PC-3 (cell line): ENCODE results near the gene TTC16. TPM values are rescaled to one million over a fixed set of nuclear protein-coding genes. Genes with fewer than 3 reads are reported as not detected.
"Not testable (repeated sequence)": the region's sequence is repeated elsewhere in the genome, so short reads cannot be mapped to it uniquely, and the experiment has no call there.

Experiments
- ATAC-seq: fragments of 200-7000 bp; cut with Tn5 transposase; 2 replicates; pipeline ENCODE4 v1.9.1; 2020; ENCODE audit warnings: mild to moderate bottlenecking, moderate library complexity
- BruUV-seq: library from RNA; stranded (reverse); fragments of 400-500 nt; replicated peaks from 2 replicates; lab custom pipeline; 2021; lab: Mats Ljungman, UMichigan
- CTCF ChIA-PET: fragments of 300-600 bp; sonication (Branson Sonifier 250); formaldehyde crosslinking; loops from one replicate; lab custom pipeline; 2022; ENCODE audit warnings: antibody characterized with exemption; lab: Charles Lee
- POLR2A ChIA-PET: fragments of 300-600 bp; sonication (Branson Sonifier 250); formaldehyde crosslinking; loops from one replicate; lab custom pipeline; 2022; ENCODE audit warnings: antibody characterized with exemption; ENCODE audit not compliant: unreplicated experiment; lab: Charles Lee
- DNase-seq: peaks from one replicate; pipeline ENCODE4 v3.0.0-alpha.2; 2015
- H2AFZ ChIP-seq: fragments of 300-600 bp; sonication (generic); 2 replicates; pipeline ENCODE4 v1.6.0; 2016; ENCODE audit warnings: antibody characterized with exemption, low read length
- H3F3A ChIP-seq: fragments of 300-600 bp; sonication (generic); one replicate; pipeline ENCODE4 v1.6.0; 2017; ENCODE audit warnings: antibody characterized with exemption, low read length, control low read depth, mild to moderate bottlenecking; ENCODE audit not compliant: unreplicated experiment
- H3K27ac ChIP-seq: fragments of 300-600 bp; sonication (generic); 2 replicates; pipeline ENCODE4 v1.5.1; 2016; ENCODE audit warnings: mild to moderate bottlenecking, low read length
- H3K27me3 ChIP-seq: fragments of 300-600 bp; sonication (generic); 2 replicates; pipeline ENCODE4 v1.6.1; 2016; ENCODE audit warnings: low read length, mixed read lengths
- H3K36me3 ChIP-seq: fragments of 300-600 bp; sonication (generic); 2 replicates; pipeline ENCODE4 v1.6.1; 2016; ENCODE audit warnings: low read depth, mixed run types, low read length, mixed read lengths
- H3K4me1 ChIP-seq: fragments of 300-600 bp; sonication (generic); 2 replicates; pipeline ENCODE4 v1.5.1; 2016; ENCODE audit warnings: low read length; ENCODE audit not compliant: insufficient read depth
- H3K4me2 ChIP-seq: fragments of 300-600 bp; sonication (generic); 2 replicates; pipeline ENCODE4 v1.6.0; 2016; ENCODE audit warnings: low read length
- H3K4me3 ChIP-seq: fragments of 300-600 bp; sonication (generic); 2 replicates; pipeline ENCODE4 v1.5.1; 2016; ENCODE audit warnings: mild to moderate bottlenecking, low read length, mixed read lengths
- H3K79me2 ChIP-seq: fragments of 300-600 bp; sonication (generic); 2 replicates; pipeline ENCODE4 v1.6.1; 2017; ENCODE audit warnings: low read length, mixed read lengths
- H3K9ac ChIP-seq: fragments of 300-600 bp; sonication (generic); 2 replicates; pipeline ENCODE4 v1.6.0; 2016; ENCODE audit warnings: mild to moderate bottlenecking, low read length
- H3K9me2 ChIP-seq: fragments of 300-600 bp; sonication (generic); replicated peaks from 2 replicates; pipeline ENCODE4 v1.6.1; 2016; ENCODE audit warnings: mixed run types, low read length, mixed read lengths
- H3K9me3 ChIP-seq: fragments of 300-600 bp; sonication (generic); 2 replicates; pipeline ENCODE4 v1.6.1; 2016; ENCODE audit warnings: low read length, mixed read lengths
- H4K20me1 ChIP-seq: fragments of 300-600 bp; sonication (generic); 2 replicates; pipeline ENCODE4 v1.6.1; 2016; ENCODE audit warnings: low read length, mixed read lengths
- CTCF ChIP-seq: fragments of 300-600 bp; sonication (generic); conservative IDR thresholded peaks from 2 replicates; pipeline ENCODE4 v1.5.1; 2017; ENCODE audit warnings: antibody characterized with exemption, low read depth, mild to moderate bottlenecking, low read length
- EZH2 ChIP-seq: fragments of 300-600 bp; sonication (generic); IDR thresholded peaks from one replicate; pipeline ENCODE4 v1.6.1; 2017; ENCODE audit warnings: antibody characterized with exemption, mild to moderate bottlenecking, low read length; ENCODE audit not compliant: unreplicated experiment
- EZH2phosphoT487 ChIP-seq: fragments of 300-600 bp; sonication (generic); IDR thresholded peaks from 2 replicates; pipeline ENCODE4 v1.6.1; 2018; ENCODE audit warnings: mild to moderate bottlenecking, antibody characterized with exemption, low read length, borderline replicate concordance
- intact Hi-C: fragments of 100-400 bp; cut with micrococcal nuclease; formaldehyde crosslinking; loops from 2 replicates; pipeline ENCODE4 v1.9.0; 2023
- total RNA-seq: library from RNA; depleted of rRNA; stranded (reverse); fragments of >200 nt; gene quantifications from 2 replicates; pipeline ENCODE4 v1.2.3, GENCODE V29; 2014; rRNA removed

The TTC16 gene
- total RNA-seq, 1 experiment from 2014 or later = 0.04 TPM

GRCh38 chr9:127780126-127780885 is 64.4 kb downstream of the TTC16 start:
- Histone ChIP-seq H3K9me3 (no peaks in the 10 kb centered on the region), H3K9ac (no peak overlapping the region), H3K4me1 (peaks cover 3% of the 10 kb centered on the region; the same call in 1 of the 2 replicates), H3K9me2 (no peaks in the 10 kb centered on the region), H4K20me1 (no peaks in the 10 kb centered on the region), H3K79me2 (no peaks in the 10 kb centered on the region), H3F3A (no peaks in the 10 kb centered on the region), H2AFZ (no peak overlapping the region), H3K27me3 (no peaks in the 10 kb centered on the region), H3K4me2 (no peak overlapping the region), H3K4me3 (no peak overlapping the region), H3K27ac (no peak overlapping the region), H3K36me3 (no peaks in the 10 kb centered on the region)
- intact Hi-C loops = no loop called here
- DNase-seq = no peak
- POLR2A ChIA-PET = no interaction called here
- no peak for ATAC-seq
- no peak for TF ChIP-seq EZH2
- TF ChIP-seq EZH2phosphoT487 = no peak
- TF ChIP-seq CTCF = no peak
- CTCF ChIA-PET = no interaction called here
- no TSS peak for BruUV-seq

- CTCF ChIA-PET, H3K9me2 ChIP-seq, H2AFZ ChIP-seq, ATAC-seq, H4K20me1 ChIP-seq, H3K4me2 ChIP-seq, H3F3A ChIP-seq, H3K36me3 ChIP-seq, H3K9ac ChIP-seq, H3K79me2 ChIP-seq, H3K27ac ChIP-seq, DNase-seq, BruUV-seq, intact Hi-C loops, POLR2A ChIA-PET, H3K4me1 ChIP-seq, H3K9me3 ChIP-seq, H3K27me3 ChIP-seq, H3K4me3 ChIP-seq: not testable (repeated sequence)
Measured at GRCh38 chr9:127780909-127781308, 65.0 kb downstream of the TTC16 start.

Other genes with a start within 250 kb of the TTC16 start
- gene STXBP1, start 103.8 kb upstream of the TTC16 start, total RNA-seq = 9.1 and 12.2 TPM in 2 replicates
- gene CFAP157, start 9.1 kb upstream of the TTC16 start, total RNA-seq = not detected in 2 replicates
- gene PTRH1, start 416 bp upstream of the TTC16 start, total RNA-seq = 38.1 and 45.3 TPM in 2 replicates
- 12.2 and 14.1 TPM in 2 replicates for gene TOR2A, start 19.2 kb downstream of the TTC16 start, total RNA-seq
- gene SH2D3C, start 62.6 kb downstream of the TTC16 start, total RNA-seq = 0.26 and 1.0 TPM in 2 replicates
- 37.3 and 39.2 TPM in 2 replicates for gene CDK9, start 70.0 kb downstream of the TTC16 start, total RNA-seq
- gene FPGS, start 86.8 kb downstream of the TTC16 start, total RNA-seq = 78.5 and 133 TPM in 2 replicates
- 1.1 and 1.2 TPM in 2 replicates for gene ENG, start 138.6 kb downstream of the TTC16 start, total RNA-seq
- 79.1 and 105 TPM in 2 replicates for gene AK1, start 161.6 kb downstream of the TTC16 start, total RNA-seq
- 8.5 and 14.5 TPM in 2 replicates for gene ST6GALNAC6, start 183.5 kb downstream of the TTC16 start, total RNA-seq
- 26.9 and 27.8 TPM in 2 replicates for gene ST6GALNAC4, start 201.0 kb downstream of the TTC16 start, total RNA-seq
- gene PIP5KL1, start 214.7 kb downstream of the TTC16 start, total RNA-seq = 5.1 and 5.4 TPM in 2 replicates
- gene DPM2, start 221.8 kb downstream of the TTC16 start, total RNA-seq = 32.0 and 33.0 TPM in 2 replicates